ENCODE data around the gene OR10V1. TPM values are rescaled to one million over a fixed set of nuclear protein-coding genes. Genes with fewer than 3 reads are reported as not detected.
A peak's percentile ranks its signal among the peaks of the same experiment; 100 is the strongest.

OR10V1 gene
- total and polyA plus RNA-seq, 9 of the 15 experiments (the other 6 are each of a cell fraction or from before 2014, with no cell fraction given), result not detected

DNA sequence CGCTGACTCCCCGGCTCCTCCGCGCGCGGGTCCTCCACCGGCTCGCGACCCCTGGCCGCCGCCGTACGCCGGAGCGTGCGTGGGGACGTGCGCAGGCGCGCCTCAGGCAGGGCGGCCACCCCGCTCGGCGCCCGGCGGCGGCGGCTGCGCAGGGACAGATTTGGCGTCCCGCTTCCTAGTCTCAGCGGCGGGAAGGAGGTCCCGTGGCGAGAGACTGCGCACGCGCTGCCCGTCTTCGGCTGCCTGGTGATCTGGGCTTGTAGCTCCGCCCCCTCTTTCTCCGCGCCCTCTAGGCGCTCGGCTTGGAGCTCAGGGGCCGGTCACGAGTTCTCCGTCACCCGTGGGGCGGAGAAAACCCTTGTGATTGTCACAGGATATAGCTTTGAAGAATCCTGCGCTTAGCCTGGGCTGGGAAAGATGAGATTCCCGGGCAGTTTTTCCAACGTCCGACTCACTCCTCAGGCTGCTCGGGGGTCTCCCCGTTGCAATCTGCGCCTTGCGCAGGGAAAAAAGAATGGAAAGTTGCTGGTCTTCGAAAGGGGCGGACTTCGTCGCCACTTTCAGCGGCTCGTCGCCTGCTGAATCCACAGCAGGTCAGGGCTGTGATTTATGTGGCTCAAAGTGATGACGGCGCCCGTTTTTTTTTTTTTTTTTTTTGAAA lies 44.6 kb downstream of the OR10V1 start, which contains the start of gene PATL1 (continued):
- no peak for TF ChIP-seq ZNF3 (CRISPR knock-in tag; IDR thresholded peaks at IDR 0.05)
- peak; percentile 27 for TF ChIP-seq FIP1L1 (IDR thresholded peaks at IDR 0.05; ENCODE audit: low read depth, low read length, poor library complexity, severe bottlenecking)
- no peak for TF ChIP-seq ZNF551 (CRISPR knock-in tag; IDR thresholded peaks at IDR 0.05)
- TF ChIP-seq SMAD3 (CRISPR knock-in tag; conservative IDR thresholded peaks at IDR 0.05), result no peak
- peak; percentile 60 for TF ChIP-seq FOSL1 (tag; conservative IDR thresholded peaks at IDR 0.05)
- no peak for TF ChIP-seq SMARCB1 (IDR thresholded peaks at IDR 0.05; ENCODE audit: insufficient read length, low read depth)
- no peak for TF ChIP-seq NUFIP1 (IDR thresholded peaks at IDR 0.05; ENCODE audit: partially characterized antibody)
- TF ChIP-seq, protein P1, sequence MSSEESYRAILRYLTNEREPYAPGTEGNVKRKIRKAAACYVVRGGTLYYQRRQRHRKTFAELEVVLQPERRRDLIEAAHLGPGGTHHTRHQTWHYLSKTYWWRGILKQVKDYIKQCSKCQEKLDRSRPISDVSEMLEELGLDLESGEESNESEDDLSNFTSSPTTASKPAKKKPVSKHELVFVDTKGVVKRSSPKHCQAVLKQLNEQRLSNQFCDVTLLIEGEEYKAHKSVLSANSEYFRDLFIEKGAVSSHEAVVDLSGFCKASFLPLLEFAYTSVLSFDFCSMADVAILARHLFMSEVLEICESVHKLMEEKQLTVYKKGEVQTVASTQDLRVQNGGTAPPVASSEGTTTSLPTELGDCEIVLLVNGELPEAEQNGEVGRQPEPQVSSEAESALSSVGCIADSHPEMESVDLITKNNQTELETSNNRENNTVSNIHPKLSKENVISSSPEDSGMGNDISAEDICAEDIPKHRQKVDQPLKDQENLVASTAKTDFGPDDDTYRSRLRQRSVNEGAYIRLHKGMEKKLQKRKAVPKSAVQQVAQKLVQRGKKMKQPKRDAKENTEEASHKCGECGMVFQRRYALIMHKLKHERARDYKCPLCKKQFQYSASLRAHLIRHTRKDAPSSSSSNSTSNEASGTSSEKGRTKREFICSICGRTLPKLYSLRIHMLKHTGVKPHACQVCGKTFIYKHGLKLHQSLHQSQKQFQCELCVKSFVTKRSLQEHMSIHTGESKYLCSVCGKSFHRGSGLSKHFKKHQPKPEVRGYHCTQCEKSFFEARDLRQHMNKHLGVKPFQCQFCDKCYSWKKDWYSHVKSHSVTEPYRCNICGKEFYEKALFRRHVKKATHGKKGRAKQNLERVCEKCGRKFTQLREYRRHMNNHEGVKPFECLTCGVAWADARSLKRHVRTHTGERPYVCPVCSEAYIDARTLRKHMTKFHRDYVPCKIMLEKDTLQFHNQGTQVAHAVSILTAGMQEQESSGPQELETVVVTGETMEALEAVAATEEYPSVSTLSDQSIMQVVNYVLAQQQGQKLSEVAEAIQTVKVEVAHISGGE (CRISPR knock-in tag; IDR thresholded peaks at IDR 0.05), result no peak
- no peak for TF ChIP-seq PHB (CRISPR knock-in tag; IDR thresholded peaks at IDR 0.05)
- TF ChIP-seq, protein P2, sequence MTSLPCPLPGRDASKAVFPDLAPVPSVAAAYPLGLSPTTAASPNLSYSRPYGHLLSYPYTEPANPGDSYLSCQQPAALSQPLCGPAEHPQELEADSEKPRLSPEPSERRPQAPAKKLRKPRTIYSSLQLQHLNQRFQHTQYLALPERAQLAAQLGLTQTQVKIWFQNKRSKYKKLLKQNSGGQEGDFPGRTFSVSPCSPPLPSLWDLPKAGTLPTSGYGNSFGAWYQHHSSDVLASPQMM (CRISPR knock-in tag; IDR thresholded peaks at IDR 0.05), result no peak
- TF ChIP-seq EHMT2 (IDR thresholded peaks at IDR 0.05), result no peak
- TF ChIP-seq BRF2 (IDR thresholded peaks at IDR 0.05; ENCODE audit: borderline replicate concordance, insufficient read depth, insufficient read length), result no peak
- TF ChIP-seq NBN (IDR thresholded peaks at IDR 0.05; ENCODE audit: low read depth), result peak; percentile 87
- peak in 1 of 2 experiments; percentile 61; a peak in 1 of 4 replicates for TF ChIP-seq ARNT (IDR thresholded peaks at IDR 0.05)
- TF ChIP-seq ZNF354B (CRISPR knock-in tag; IDR thresholded peaks at IDR 0.05), result no peak
- TF ChIP-seq PCBP1 (IDR thresholded peaks at IDR 0.05; ENCODE audit: low read depth, low read length, poor library complexity, severe bottlenecking), result peak; percentile 76
- TF ChIP-seq RBM34 (IDR thresholded peaks at IDR 0.05; ENCODE audit: borderline replicate concordance, insufficient read depth, low read length), result no peak
- no peak for TF ChIP-seq ZHX1 (conservative IDR thresholded peaks at IDR 0.05; ENCODE audit: low read length)
- TF ChIP-seq TRIM24 (IDR thresholded peaks at IDR 0.05), result no peak
- TF ChIP-seq ZNF253 (CRISPR knock-in tag; conservative IDR thresholded peaks at IDR 0.05), result no peak
- TF ChIP-seq CSDE1 (IDR thresholded peaks at IDR 0.05), result no peak
- TF ChIP-seq CREB1 (IDR thresholded peaks at IDR 0.05), result peak; percentile 93
- peak; percentile 83 for TF ChIP-seq CREB1 (CRISPR knock-in tag; IDR thresholded peaks at IDR 0.05)
